DMS 273 (cell line): ENCODE data around the gene DUSP7.

Experiments
- DNase-seq: peaks from one replicate; lab custom pipeline; 2025; ENCODE audit not compliant: unreplicated experiment; lab: John Stamatoyannopoulos, UW

The DUSP7 gene

DNA sequence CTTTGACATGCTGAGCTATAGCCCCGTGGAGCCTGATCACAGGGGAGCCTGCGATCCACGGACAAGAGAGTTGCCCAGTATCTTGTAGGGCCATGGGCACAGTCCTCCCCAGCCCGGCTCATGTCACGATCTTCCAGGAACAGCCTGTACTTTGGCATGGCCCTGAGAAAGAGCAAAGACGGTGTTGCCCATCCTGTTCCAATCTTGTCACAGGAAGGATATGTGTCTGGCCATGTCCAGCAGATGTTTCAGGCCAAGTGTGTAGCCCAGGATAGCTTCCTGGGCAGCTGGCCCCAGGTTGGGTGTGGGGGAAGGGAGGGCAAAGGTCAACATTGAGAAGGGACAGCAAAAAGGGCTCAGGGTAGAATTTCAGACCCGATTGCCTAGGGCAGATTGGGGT is 43.7 kb downstream of the DUSP7 start:
- DNase-seq, result no peak

DNA sequence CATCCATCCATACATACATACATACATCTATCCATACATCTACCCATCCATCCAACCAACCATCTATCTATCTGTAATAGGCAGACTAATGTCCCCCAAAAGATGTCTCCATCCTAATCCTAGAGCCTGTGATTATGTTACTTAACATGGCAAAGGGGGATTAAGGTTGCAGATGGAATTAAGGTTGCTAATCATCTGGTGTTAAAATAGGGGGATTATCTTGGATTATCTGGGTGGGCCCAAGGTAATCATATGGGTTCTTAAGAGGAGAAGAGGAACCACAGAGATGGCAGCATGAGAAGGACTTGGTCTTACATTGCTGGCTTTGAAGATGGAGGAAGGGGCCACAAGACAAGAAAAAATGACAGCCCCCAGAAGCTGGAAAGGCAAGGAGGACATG is 45.9 kb downstream of the DUSP7 start:
- no peak for DNase-seq

DNA sequence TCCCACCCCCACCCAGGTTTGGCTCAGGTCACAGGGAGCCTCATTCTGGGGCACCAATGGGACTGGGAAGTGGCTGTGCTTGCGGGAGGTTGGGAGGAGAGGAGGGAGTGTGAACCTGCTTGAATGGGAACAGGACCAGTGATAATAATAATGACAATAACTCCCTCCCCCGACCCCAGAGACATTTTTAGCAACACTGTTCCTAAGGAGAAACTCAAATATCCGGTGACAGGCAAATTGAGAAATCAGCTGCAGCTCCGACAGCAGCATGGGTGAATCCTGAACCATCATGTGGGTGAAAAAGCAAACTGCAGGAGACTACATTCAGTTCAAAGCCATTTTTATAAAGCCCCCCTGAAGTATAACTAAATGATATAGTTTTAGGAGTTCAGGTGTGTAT is 49.1 kb downstream of the DUSP7 start:
- DNase-seq, result no peak

DNA sequence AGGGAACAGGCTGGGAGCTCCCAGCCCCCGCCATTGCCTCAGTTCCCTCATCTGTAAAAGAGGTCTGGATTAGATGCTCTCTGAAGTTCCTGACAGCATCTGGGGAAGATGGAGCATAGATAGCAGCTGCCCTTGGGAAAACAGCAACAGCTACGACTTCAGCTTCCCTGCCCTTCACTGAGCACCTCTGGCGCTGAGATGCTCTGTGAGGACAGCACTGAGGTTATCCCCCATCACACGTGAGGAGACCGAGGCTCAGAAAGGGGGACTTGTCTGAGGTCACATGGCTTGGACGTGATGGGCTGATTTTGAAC is 49.6 kb downstream of the DUSP7 start:
- no peak for DNase-seq

DNA sequence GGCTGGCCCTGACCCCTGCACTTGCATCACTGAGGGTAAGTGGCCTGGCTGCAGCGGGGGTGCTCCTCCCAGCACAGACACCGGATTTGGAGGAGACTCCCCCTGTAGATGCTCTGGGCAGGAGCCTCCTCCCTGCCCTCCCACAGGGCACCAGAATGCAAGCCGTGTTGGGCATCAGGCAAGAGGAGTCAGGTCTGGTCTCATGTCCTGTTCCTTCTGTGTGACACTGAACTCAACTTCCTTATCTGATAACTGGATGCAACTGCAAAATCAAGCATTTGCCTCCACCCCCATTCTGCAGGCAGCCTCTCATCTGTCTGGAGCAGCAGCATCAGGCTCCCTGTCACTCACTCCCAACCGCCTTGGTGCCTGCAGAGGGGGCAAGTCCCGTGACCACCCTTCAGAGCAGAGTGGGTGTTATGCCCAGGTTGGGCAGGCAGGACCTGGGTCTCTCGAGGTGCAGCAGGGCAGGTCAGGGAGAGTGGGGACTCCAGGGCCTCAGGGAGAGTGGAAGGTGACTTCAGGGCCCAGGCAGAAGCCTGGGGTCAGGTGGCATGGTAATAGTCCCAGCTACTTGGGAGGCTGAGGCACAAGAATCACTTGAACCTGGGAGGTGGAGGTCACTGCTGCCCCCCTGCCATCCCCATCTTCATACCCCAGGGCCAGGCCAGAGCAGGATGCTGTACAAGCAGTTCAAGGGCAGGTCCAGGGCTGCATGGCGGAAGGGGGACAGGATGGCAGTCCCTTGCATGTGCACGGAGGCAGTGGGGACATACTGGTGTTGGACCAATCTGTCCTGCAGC is 50.2 kb downstream of the DUSP7 start:
- no peak for DNase-seq

DNA sequence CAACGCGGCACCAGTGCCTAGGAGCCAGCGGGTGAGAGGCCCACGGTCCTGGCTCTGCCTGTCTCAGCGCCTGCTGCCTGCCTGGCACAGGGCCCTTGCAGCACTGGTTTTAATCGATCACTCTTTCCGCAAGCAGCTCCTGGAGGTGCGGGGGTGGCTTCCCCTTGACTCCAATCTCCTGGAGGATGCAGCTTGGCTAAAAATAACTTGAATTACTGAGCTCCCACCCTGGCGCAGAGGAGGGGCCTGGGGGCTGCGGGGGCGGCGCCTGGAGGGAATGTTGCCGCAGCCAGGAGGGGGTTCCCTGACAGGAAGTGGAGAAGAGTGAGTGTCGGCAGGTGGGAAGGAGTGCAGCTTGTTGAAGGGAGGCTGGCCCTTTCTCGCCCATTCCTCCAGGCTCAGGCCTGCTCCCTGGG is 50.8 kb downstream of the DUSP7 start:
- DNase-seq, result peak; percentile 64

DNA sequence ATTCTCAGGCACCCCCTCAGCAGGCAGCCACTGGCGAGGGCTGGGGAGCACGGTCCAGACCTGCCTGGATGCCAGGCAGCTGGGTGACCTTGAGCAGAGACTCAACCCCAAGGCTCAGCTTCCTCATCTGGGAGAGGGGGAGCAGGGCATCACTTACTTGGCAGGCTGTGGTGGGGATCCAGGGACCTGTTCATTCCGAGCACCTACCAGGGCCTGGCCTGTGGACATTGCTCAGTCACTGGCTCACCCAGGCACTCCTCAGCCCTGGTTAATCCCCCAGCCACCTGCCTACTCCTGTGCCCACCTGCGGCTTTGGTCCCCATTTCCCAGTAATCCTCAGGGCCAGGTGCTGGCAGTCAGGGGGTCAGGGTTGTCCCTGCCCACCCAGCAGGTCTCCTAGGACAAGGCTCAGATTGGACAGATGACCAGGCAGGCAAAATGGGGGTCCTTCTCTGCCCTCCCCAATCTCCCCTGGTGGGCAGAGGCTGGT is 51.4 kb downstream of the DUSP7 start:
- DNase-seq, result no peak

DNA sequence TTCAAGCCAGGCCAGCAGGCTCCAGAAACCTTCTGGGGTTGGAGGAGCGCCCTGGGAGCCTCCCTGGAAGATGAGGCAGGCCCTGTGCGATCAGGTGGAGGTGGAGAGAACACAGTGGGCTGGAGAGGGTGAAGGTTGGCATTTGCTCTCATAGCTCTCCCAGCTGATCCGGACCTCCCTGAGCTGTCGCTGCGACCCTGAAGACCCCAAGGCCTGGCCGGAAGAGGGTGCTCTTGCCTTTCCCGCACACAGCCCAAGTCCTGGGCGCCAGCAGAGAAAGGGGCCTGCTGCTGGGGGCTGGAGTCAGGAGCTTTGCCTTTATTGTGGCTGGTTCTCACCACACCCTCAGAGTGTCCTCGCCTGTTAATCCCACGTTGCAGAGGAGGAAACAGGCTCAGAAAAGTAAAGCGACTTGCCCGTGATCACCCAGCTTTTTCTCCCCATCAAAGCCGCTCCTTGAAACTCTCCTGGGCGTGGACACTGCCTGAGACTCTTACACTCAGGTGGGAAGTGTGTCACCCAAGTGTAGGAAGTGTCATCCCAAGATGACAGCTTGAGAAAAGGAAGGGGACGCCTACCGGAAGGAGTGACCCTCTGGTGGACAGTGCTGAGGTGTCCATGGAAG is 52.1 kb downstream of the DUSP7 start:
- peak; percentile 80 for DNase-seq

DNA sequence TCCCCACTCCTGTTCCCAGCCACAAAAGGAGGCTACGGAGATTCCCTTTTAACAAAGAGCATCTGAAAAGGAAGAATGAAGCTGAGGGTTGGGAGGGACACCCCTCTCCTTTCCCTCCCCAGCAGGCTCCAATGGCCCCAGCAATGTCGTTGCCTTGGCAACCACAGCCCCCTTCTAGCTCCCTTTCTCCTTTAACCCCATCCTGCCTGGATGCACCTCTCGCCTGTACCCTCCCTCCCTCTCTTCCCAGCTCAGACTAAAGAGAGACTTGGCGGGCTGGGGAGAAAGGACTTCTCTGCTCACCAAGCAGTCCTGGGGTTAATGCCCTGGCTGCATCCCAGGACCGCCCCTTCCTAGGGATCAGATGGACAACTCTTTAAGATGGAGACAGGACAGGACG is 53.6 kb downstream of the DUSP7 start:
- DNase-seq, result no peak

DNA sequence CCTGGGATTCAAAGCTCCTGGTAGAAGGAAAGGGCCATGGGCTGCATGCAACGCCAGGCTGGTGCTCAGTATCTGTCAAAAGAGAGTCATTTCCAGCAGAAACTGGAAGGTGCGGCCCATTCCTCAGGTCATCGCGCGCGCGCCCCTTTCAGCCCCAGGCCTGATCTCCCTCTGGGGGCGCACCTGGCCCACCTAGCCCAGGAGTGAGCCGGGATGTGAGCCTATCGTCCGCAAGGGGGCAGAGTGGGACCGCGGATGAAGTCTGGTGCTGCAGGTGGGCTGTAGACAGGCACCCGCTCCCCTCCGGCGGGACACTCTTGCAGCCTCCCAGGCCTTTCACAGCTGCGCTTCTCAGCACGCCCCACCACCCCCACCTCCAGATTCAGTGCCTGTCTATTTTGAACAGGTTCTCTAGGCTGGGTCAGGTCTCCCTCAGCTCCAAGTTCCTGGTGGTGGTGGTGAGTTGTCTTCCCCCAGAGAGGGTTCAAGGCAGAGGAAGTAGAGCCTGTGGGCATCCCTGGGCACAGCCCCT is 54.9 kb downstream of the DUSP7 start:
- peak; percentile 90 for DNase-seq

DNA sequence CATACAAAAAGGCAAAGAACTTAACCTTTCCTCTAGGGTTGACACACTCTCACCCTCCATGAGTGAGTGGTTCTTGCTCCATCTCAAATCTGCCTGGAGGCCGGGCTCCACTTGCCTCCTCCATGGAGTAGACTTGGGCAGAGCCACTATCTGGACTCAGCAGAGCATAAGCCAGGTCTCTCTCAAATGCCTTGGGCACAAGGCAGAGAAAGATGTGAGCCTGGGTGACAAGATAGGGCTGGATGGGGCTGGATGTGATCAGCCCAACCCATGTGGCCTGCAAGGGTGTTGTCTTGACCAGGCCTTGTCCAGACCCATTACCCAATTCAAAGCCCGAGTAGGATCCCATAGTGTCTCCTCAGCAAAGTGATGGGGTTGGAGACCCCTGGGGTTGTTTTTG is 56.5 kb downstream of the DUSP7 start:
- DNase-seq, result no peak
